H9 (cell line): ENCODE results near the gene MED25. TPM values are rescaled to one million over a fixed set of nuclear protein-coding genes. Genes with fewer than 3 reads are reported as not detected.

Source experiments
- DNase-seq: peaks from one replicate; pipeline ENCODE4 v3.0.0-alpha.2; 2017
- H2AFZ ChIP-seq: one replicate; pipeline ENCODE4 v1.6.1; 2013; ENCODE audit warnings: mild to moderate bottlenecking, low read length, control low read depth, moderate library complexity
- H2AK5ac ChIP-seq: 2 replicates; pipeline ENCODE4 v1.6.1; 2013; ENCODE audit warnings: low read length, control low read depth, mixed read lengths; ENCODE audit not compliant: insufficient read length
- H2BK120ac ChIP-seq: one replicate; pipeline ENCODE4 v1.6.1; 2013; ENCODE audit warnings: low read depth, mild to moderate bottlenecking, low read length, control low read depth, inconsistent platforms; ENCODE audit not compliant: poor library complexity, severe bottlenecking
- H2BK12ac ChIP-seq: 2 replicates; pipeline ENCODE4 v1.6.1; 2013; ENCODE audit warnings: low read length, control low read depth, mixed read lengths, low read depth; ENCODE audit not compliant: insufficient read length
- H2BK15ac ChIP-seq: 2 replicates; pipeline ENCODE4 v1.6.1; 2013; ENCODE audit warnings: low read depth, low read length, control low read depth
- H2BK20ac ChIP-seq: one replicate; pipeline ENCODE4 v1.6.1; 2013; ENCODE audit warnings: low read depth, mild to moderate bottlenecking, low read length, control low read depth, inconsistent platforms; ENCODE audit not compliant: poor library complexity, severe bottlenecking
- H2BK5ac ChIP-seq: 2 replicates; pipeline ENCODE4 v1.6.1; 2013; ENCODE audit warnings: low read length, control low read depth, mixed read lengths; ENCODE audit not compliant: insufficient read length
- H3K14ac ChIP-seq: 2 replicates; pipeline ENCODE4 v1.6.1; 2013; ENCODE audit warnings: low read length, control low read depth; ENCODE audit not compliant: insufficient read depth
- H3K18ac ChIP-seq: 2 replicates; pipeline ENCODE4 v1.6.1; 2013; ENCODE audit warnings: low read depth, mild to moderate bottlenecking, mixed read lengths, low read length, control low read depth; ENCODE audit not compliant: insufficient read length
- H3K23ac ChIP-seq: 2 replicates; pipeline ENCODE4 v1.6.1; 2013; ENCODE audit warnings: low read length, control low read depth, mixed read lengths, low read depth; ENCODE audit not compliant: insufficient read length
- H3K23me2 ChIP-seq: 2 replicates; pipeline ENCODE4 v1.6.1; 2013; ENCODE audit warnings: low read depth, mild to moderate bottlenecking, mixed read lengths, low read length, control low read depth; ENCODE audit not compliant: insufficient read length, poor library complexity, severe bottlenecking
- H3K27ac ChIP-seq: 2 replicates; pipeline ENCODE4 v1.5.1; 2013; ENCODE audit warnings: low read length, control low read depth, mixed read lengths, low read depth; ENCODE audit not compliant: insufficient read length
- H3K27me3 ChIP-seq: 2 replicates; pipeline ENCODE4 v1.6.1; 2013; ENCODE audit warnings: low read length, control low read depth, inconsistent platforms; ENCODE audit not compliant: insufficient read depth
- H3K4ac ChIP-seq: 2 replicates; pipeline ENCODE4 v1.6.1; 2013; ENCODE audit warnings: low read depth, mild to moderate bottlenecking, control low read depth, inconsistent platforms, low read length, moderate library complexity
- H3K4me1 ChIP-seq: 2 replicates; pipeline ENCODE4 v1.6.1; 2013; ENCODE audit warnings: low read length, control low read depth, inconsistent platforms; ENCODE audit not compliant: insufficient read depth
- H3K4me2 ChIP-seq: 2 replicates; pipeline ENCODE4 v1.6.1; 2013; ENCODE audit warnings: low read length, control low read depth, mixed read lengths; ENCODE audit not compliant: insufficient read length, insufficient read depth
- H3K56ac ChIP-seq: 2 replicates; pipeline ENCODE4 v1.6.1; 2013; ENCODE audit warnings: low read depth, mild to moderate bottlenecking, mixed read lengths, low read length, control low read depth; ENCODE audit not compliant: insufficient read length
- H3K79me1 ChIP-seq: 2 replicates; pipeline ENCODE4 v1.6.1; 2013; ENCODE audit warnings: low read depth, mild to moderate bottlenecking, moderate library complexity, low read length, control low read depth, inconsistent platforms; ENCODE audit not compliant: insufficient read depth, poor library complexity, severe bottlenecking
- H3K79me2 ChIP-seq: 2 replicates; pipeline ENCODE4 v1.6.1; 2013; ENCODE audit warnings: low read length, control low read depth, inconsistent platforms; ENCODE audit not compliant: insufficient read depth
- H3K9ac ChIP-seq: 2 replicates; pipeline ENCODE4 v1.6.1; 2013; ENCODE audit warnings: low read length, control low read depth, mixed read lengths; ENCODE audit not compliant: insufficient read length; ENCODE audit errors: extremely low read depth
- H3K9me3 ChIP-seq: one replicate; pipeline ENCODE4 v1.6.1; 2013; ENCODE audit warnings: low read depth, low read length, inconsistent platforms; ENCODE audit not compliant: control insufficient read depth
- H3T11ph ChIP-seq: one replicate; pipeline ENCODE4 v1.6.1; 2013; ENCODE audit warnings: mild to moderate bottlenecking, low read length, control low read depth, inconsistent platforms
- H4K20me1 ChIP-seq: one replicate; pipeline ENCODE4 v1.6.1; 2013; ENCODE audit not compliant: control insufficient read depth, insufficient read length, insufficient read depth
- H4K5ac ChIP-seq: 2 replicates; pipeline ENCODE4 v1.6.1; 2013; ENCODE audit warnings: low read depth, mild to moderate bottlenecking, mixed read lengths, low read length, control low read depth; ENCODE audit not compliant: insufficient read length
- H4K8ac ChIP-seq: replicated peaks from 2 replicates; pipeline ENCODE4 v1.6.1; 2013; ENCODE audit warnings: low read length, control low read depth, mixed read lengths, low read depth; ENCODE audit not compliant: insufficient read length
- H4K91ac ChIP-seq: 2 replicates; pipeline ENCODE4 v1.6.1; 2013; ENCODE audit warnings: low read depth, mild to moderate bottlenecking, moderate library complexity, mixed read lengths, low read length, control low read depth; ENCODE audit not compliant: insufficient read length
- H3K27ac Mint-ChIP-seq, 3 experiments: 2 replicates in 2 of 3; 3 replicates in 1 of 3; pipeline ENCODE4 v1.8.0; 2020 to 2021; ENCODE audit warnings: mixed read lengths in 3 of 3, mild to moderate bottlenecking in 1 of 3, moderate library complexity in 1 of 3
- H3K27me3 Mint-ChIP-seq: 2 replicates; pipeline ENCODE4 v1.8.0; 2021; ENCODE audit warnings: low read depth, mild to moderate bottlenecking, moderate library complexity, mixed read lengths
- H3K36me3 Mint-ChIP-seq, 3 experiments: 2 replicates in 2 of 3; 3 replicates in 1 of 3; pipeline ENCODE4 v1.8.0; 2020 to 2021; ENCODE audit warnings: low read depth in 3 of 3, mixed read lengths in 3 of 3; ENCODE audit not compliant: insufficient read depth in 1 of 3
- H3K4me1 Mint-ChIP-seq, 2 experiments: 2 replicates each; pipeline ENCODE4 v1.8.0; 2020; ENCODE audit warnings: mixed read lengths in 2 of 2
- H3K4me3 Mint-ChIP-seq, 2 experiments: 2 replicates in 1 of 2; 3 replicates in 1 of 2; pipeline ENCODE4 v1.8.0; 2020 to 2021; ENCODE audit warnings: mild to moderate bottlenecking in 2 of 2, mixed read lengths in 2 of 2, moderate library complexity in 1 of 2
- H3K9me3 Mint-ChIP-seq, 2 experiments: 2 replicates in 1 of 2; 3 replicates in 1 of 2; pipeline ENCODE4 v1.8.0; 2020; ENCODE audit warnings: mild to moderate bottlenecking in 2 of 2, mixed read lengths in 2 of 2, moderate library complexity in 1 of 2
- CTCF ChIP-seq: fragments of 200-600 bp; sonication (generic); conservative IDR thresholded peaks from 3 replicates; pipeline ENCODE4 v1.8.0; 2021; ENCODE audit warnings: antibody characterized with exemption, mild to moderate bottlenecking
- WGBS: extraction: QIAGEN DNeasy Blood & Tissue Kit; methylation state at CpG from one replicate; pipeline ENCODE4 v1.1.7; 2013; ENCODE audit warnings: missing lambda C conversion rate, low lambda C conversion rate, mixed read lengths; ENCODE audit not compliant: insufficient read length; ENCODE audit errors: extremely low coverage; 5-methylcytosine and 5-hydroxymethylcytosine counted together
- total RNA-seq: library from RNA; stranded (reverse); gene quantifications from 2 replicates; pipeline ENCODE4 v1.2.1, GENCODE V29; 2021

The MED25 gene
- total RNA-seq, 1 experiment from 2014 or later, result 77.5 TPM

DNA sequence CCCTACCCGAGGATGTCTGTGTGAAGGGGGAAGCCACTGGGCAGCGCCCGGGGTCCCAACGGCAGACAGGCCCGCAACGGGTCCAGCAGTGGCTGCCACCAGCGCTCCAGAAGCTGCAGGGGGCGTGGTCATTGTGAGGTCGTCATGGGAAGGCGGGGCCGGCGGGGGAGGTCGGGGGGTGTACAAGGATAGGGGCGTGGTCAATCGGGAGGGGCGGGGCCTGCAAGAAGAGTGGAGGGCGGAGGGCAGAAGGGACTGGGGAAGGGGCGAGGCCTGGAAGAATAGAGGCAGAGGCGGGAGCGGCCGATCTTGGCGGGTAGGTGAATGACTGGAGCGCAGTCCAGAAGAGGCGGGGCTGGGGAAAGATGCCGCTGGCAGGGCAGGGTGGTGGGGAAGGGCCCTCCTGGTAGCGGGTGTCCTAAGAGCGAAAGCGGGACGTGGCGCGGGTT lies 9.4 kb upstream of the MED25 start:
- Histone ChIP-seq H2BK5ac (no peak overlapping the region), H2AFZ (no peak overlapping the region), H4K91ac (no peak overlapping the region), H3K56ac (no peak overlapping the region), H3K9ac (peak overlapping the region; percentile 28), H4K8ac (no peak overlapping the region), H2BK15ac (no peak overlapping the region), H2BK12ac (no peak overlapping the region), H3K4me1 (peaks cover 3% of the 10 kb centered on the region), H4K5ac (no peak overlapping the region), H3K23ac (no peak overlapping the region), H2BK20ac (no peak overlapping the region), H2AK5ac (no peak overlapping the region), H3K4me2 (peak overlapping the region; percentile 22), H3K4ac (no peak overlapping the region), H3K14ac (peak overlapping the region; percentile 80), H4K20me1 (no peaks in the 10 kb centered on the region), H3K23me2 (peaks cover 13% of the 10 kb centered on the region), H3K27ac (no peak overlapping the region), H2BK120ac (no peak overlapping the region), H3K27me3 (no peaks in the 10 kb centered on the region), H3K9me3 (no peaks in the 10 kb centered on the region), H3K79me2 (no peaks in the 10 kb centered on the region), H3K18ac (peak overlapping the region; percentile 73), H3T11ph (no peak overlapping the region), H3K79me1 (no peaks in the 10 kb centered on the region)
- Mint-ChIP-seq H3K9me3 (no peaks in the 10 kb centered on the region; a peak in 2 of 5 replicates), H3K36me3 (peaks cover 12 to 31% (median 28%) of the 10 kb centered on the region in 3 experiments; a peak in 6 of 7 replicates), H3K27ac (peak overlapping the region in 1 of 3 experiments; percentile 82; a peak in 1 of 7 replicates), H3K4me3 (peak overlapping the region; percentile 72 to 83), H3K27me3 (peaks cover 7% of the 10 kb centered on the region), H3K4me1 (peaks cover 16 to 30% of the 10 kb centered on the region in 2 experiments)
- no peak for TF ChIP-seq CTCF
- WGBS, result no CpG with 5 or more reads among the region's 31 CpGs
- DNase-seq, result peak; percentile 98
